GM19328 (cell line): ENCODE measurements around the gene SLC18A2.
"Not testable (repeated sequence)": the region's sequence is repeated elsewhere in the genome, so short reads cannot be mapped to it uniquely, and the experiment has no call there.

Source experiments
- ATAC-seq: cut with Tn5 transposase; IDR thresholded peaks from one replicate; pipeline ENCODE4 v1.9.1; 2021; ENCODE audit warnings: mild to moderate bottlenecking, moderate library complexity; ENCODE audit not compliant: unreplicated experiment

The SLC18A2 gene

DNA sequence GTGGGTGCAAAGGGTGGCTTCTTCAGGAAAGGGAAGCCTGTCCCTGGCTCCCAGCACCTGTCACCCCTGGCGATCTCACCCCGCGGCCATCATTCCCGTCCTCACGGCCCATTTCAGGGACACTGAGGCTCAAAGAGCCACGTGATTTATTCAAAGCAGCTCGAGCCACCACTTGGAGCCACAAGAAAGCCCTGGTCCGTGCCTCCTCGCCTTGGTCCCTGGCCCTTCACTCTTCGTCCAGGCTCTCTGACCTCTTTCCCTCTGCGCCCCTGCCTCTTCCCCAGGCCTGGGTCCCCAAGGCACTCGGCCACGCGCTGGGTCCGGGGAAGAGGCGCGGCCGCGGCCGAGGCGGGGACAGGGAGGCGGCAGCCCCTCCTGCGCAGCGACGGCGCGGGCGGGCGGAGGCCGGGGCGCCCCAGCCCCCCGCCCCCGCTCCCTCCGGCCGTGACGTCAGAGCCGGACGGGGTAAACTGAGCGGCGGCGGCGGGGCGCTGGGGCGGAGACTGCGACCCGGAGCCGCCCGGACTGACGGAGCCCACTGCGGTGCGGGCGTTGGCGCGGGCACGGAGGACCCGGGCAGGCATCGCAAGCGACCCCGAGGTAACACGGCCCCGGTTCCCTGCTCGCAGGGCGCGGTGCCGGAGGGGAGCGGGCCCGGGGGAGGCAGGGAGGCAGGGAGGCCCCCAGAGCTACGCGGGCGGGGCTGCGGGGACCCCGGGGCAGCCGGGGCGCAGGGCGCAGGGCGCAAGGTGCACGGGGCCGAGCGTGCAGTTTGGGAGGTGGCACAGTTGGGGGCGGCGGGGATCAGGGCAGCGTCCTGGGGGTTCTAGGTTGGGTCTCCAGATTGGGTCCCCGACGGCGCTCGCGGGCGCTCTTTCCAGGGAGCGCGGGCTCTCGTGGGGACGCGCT is at the start of gene SLC18A2:
Gene SLC18A2 (plus strand): TSS at position 494 of the 909 bp plus-strand sequence. CDS start 580 bp downstream, outside the sequence.
- no peak for ATAC-seq

DNA sequence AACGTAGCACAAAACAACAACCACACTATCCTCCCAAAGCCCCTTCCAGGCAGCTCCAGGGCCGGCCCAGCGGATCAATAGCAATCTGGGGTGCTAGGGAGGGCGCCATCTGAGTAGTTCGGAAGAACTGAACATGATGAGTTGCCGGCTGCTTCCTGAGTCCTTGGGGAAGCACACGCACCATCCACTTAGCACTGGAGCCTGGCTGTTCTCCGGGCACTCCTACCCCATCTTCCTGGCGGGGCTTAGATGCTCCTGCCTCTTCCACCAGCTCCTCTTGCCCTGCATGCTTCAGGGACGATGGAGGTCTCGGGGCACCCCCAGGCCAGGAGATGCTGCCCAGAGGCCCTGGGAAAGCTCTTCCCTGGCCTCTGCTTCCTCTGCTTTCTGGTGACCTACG is 43.7 kb upstream of the SLC18A2 start, which contains the start of gene KCNK18:
Gene KCNK18 (plus strand): TSS at position 301 of the 400 bp plus-strand sequence. CDS start 0 bp downstream, at position 301.
- no peak for ATAC-seq

DNA sequence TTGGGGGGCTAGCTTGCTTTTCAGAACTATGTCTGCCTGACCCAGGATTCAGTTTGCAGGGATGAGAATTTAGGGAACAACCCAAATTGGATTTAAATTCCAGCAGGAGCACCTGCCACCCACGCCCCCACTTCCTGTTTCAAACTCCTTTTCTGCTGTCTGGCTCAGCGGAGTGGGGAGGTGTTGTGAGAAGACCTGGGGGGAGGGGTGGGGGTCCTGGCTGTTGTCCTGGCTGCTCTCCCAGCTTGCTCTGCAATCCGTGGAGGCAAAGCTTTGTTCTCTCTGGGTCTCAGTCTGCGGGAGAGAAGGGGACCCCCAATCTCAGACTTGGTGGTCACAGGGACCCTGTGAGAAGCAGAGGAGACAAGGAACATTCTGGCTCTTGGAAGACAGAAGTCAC is 42.8 kb upstream of the SLC18A2 start:
- no peak for ATAC-seq

DNA sequence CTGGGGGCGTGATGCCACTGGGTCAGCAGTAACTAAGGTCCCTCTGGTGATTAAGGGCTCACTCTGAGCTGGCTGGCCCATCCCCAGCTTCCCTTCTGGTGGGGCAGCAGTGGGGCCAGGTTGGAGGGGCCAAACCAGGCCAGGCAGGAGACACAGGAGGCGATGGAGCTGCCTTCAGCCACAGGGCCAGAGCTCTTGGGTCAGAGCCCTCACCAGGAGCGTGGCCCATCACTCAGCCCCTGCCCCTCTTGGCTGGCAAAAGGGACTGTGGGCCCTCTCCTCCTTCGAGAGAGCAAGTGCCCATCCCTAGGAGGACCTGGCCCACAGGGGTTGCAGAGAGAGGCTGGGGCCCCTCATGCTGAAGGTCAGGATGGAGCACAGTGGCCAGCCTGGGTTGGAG is 39.1 kb upstream of the SLC18A2 start:
- ATAC-seq: no peak

DNA sequence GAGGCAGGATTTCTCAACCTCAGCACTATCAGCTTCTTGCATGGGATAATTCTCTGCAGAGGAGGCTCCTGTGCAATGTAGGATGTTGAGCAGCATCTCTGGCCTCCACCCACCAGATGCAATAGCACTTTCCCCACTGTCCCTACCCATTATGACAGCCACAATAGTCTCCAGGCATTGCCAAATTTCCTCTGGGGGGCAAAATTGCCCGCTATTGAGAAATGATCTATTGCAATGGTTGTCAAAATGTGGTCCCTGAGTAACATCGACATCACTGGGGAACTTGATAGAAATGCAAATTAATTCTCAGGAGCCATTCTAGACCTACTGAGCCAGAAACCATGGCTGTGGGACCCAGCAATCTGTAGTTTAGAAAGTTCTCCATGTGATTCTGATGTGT is 36.6 kb upstream of the SLC18A2 start:
- no peak for ATAC-seq

DNA sequence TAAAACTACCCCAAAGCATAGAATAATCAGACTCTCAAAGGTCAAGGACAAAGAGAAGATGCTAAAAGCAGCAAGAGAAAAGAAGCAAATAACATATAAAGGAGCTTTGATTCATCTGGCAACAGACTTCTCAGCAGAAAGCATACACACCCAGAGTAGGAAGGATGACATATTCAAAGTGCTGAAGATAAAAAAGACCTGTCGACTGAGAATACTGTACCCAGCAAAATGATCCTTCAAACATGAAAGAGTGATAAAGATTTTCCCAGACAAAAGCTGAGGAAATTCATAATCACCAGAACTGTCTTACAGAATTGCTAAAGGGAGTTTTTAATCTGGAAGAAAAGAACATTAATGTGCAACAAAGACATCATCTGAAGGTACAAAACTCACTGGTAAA is 28.7 kb upstream of the SLC18A2 start:
- no peak for ATAC-seq

DNA sequence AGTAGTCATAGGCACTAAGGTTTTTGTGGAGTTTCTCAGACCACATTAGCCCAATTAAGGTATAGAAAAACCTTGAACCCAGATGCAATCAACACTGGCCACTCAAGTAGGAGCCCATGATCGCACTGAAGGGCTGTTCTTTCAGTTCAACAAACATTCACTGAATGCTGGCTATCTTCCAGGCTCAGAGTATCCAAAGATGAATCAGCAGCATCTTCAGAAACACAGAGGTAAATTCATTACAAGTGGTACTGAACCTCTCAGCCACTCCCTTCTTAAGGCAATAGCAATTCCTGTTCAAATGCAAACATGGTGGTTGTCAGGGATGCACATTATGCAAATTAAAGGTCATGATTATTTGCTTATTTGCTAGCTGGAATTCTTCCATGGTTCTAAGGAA is 26.5 kb upstream of the SLC18A2 start:
- no peak for ATAC-seq

DNA sequence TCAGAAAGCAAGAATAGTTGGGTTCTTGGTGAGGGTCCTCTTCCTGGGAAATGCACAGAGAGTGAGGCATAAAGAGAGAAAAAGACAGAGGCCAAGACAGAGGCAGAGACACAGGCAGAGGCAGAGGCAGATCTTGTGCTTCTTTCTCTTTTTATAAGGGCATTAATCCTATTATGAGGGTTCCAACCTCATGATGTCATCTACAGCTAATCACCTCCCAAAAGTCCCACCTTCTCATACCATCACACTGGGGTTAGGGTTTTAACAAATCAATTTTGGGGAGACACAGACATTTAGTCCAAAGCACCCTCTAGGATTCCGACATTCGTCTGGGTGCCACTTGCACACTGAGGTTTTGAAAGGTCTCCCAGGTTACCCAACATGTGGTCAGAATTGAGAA is 25.8 kb upstream of the SLC18A2 start:
- no peak for ATAC-seq

DNA sequence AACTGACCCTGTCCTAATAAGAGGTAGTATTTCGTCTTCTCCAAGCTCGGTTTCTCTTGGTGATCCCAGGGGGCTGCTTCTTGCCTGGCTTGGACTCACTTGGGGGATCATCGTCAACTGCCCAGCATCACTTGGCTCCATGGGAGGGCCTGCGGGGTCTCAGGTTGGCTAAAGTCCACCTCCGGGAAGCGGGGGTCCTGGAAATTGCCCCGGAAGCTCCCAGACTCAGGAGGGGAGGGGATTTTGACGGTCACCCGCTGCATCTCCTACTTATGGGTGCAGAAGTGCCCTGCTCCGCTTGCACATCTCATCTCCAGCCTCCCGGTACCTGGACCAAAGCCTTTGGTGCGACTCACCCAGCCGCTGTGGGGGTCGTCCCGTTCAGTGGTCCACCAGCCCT is 24.9 kb upstream of the SLC18A2 start:
- ATAC-seq: no peak

DNA sequence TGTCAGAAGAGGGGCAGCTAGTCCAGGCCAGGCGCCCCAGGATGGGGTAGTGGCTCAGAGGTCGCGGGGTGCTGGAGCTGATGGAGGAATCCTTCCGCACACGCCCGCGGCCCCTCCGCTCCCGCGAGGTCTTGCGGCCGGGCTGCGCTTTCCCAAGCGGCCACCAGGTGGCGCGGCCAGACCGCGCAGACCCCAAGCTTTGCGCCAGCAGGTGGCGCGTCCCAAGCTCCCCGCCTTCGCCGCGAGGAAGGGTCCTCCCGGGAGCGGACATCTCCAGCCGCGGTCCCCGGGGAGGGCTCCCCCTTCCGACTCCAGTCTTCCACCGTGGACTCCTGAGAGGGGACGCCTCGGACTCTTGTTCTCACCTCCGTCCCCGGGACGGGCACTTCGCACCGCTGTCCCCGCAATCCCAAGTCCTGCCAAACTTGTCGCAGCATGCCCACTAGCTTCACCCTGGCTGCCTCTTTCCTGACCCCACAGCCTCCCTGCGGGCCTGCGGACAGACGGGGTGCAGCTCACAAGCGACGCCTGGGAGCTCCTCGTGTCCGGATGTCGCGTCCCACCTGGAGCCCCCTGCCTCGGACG is 24.2 kb upstream of the SLC18A2 start:
- ATAC-seq: peak; percentile 81

DNA sequence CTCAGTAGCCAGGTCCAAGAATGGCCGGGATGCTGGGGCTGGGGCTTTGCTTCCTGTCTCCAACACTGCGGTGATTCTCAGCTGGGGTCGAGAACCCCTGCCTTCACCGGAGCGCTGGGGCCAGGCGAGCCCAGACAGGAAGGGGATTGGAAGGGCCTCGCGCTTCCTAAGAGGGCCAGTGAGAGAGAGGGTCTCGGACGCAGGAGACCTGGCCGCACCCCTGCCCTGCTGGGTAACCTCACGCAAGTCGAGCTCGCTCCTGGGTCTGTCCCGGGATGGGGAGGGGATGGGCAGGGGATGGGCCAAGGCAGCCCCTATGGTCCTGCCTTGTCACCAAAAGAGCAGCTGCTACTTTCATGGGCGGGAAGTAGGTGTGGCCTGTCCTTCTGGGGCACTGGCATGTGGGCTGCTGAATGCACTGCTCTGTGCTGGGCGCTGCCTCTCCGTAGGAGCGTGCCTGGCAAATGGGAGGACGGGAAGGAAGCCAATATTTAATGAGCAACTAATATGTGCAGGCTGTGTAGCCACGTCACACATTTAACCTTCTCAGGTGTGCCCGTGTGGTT is 23.6 kb upstream of the SLC18A2 start:
- no peak for ATAC-seq

DNA sequence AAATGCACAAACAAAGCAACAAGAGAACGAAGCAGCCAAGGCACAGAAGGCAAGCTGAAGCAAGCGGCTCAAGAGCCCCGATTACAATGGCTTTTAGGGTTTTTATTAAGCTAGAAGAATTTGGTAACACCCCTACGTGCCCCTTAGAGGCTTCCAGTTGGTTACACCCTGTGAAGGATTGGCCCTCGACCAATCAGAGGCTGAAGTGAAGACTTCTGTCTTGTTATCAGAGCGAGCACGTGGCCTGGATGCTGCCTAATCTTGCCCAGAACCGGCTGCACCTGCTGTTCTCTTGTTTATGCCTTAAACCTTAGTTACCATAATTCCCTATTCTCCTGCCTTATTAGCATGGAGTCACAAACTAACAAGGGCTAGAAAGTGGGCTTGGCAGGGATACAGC is 22.3 kb upstream of the SLC18A2 start:
- no peak for ATAC-seq

DNA sequence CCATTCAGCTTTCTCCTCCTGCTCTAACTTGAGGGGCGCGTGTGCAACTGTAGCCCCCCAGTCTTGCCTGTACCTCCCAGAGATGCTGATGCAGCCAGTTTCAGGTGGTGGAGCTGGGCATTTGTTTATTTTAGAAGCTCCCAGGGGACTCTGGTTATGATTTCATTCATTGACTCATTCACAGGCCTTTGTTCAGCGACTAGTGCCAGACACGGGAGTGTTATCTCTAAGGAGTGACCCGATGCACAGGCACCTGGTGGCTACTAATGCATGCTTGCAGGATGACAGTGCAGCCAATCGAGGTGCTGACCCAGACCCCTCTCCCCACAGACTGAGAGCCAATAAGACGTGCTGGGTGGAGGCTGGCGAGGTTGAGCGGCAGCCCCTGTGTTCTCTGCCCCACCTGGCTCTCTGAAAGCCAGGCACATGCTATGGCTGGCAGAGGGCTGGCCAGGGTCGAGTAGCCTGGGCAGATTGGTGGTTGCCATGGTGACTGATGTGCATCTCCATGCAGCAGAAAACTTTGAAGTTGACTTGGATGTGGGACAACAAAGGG is 19.7 kb upstream of the SLC18A2 start:
- ATAC-seq: no peak

DNA sequence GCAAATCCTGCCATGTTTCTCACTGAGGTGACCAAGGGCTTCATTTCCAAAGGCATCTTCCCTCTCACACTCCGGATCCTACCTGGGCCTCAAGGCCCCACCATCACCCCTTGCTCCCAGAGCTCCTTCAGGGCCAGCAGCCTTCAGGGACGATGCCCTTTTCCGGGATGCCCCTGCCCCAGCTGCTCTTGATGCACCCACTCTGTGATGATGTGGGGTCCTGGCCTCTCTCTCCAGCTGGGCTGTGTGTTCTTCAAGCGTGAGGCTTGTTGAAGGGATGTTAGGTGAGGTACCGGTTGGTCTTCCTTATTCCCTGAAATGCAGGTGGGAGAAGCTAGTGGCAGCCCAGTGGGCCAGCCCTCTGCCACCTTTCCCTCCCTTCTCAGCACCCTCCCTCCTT is 18.4 kb upstream of the SLC18A2 start:
- ATAC-seq: no peak

DNA sequence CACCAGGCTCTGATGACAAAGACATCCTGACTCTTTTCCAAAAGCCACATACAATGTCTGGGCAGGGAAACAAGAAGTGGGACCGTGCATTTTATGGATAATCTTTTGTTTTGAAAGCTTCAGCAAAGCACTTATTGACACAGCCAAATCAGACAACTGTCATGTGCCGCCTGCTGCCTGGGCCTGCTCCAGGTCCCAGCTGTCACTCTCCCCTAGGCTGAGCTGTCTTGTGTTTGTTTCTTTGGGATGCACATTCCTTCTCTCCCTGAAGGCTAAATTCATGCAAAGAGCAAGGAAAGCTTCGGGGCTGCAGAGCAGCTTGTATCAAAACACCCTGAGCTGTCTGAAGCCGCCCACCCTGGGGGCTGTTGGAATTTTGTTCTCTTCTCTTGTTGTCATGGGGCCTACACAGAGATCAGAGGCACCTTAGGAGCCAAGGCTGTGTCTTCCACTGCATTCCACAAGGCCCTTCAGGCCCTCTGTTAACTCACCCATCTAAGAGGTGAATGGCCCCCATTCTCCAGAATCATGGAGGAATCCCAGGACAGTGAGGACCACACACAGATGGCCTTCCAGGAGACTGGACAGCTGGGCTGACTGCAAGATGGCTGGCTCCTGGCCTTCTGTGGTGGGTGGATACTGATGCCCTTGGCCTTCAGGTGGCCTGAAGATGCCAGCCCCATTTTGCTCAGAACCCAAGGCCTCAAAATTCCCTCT is 17.8 kb upstream of the SLC18A2 start:
- no peak for ATAC-seq

DNA sequence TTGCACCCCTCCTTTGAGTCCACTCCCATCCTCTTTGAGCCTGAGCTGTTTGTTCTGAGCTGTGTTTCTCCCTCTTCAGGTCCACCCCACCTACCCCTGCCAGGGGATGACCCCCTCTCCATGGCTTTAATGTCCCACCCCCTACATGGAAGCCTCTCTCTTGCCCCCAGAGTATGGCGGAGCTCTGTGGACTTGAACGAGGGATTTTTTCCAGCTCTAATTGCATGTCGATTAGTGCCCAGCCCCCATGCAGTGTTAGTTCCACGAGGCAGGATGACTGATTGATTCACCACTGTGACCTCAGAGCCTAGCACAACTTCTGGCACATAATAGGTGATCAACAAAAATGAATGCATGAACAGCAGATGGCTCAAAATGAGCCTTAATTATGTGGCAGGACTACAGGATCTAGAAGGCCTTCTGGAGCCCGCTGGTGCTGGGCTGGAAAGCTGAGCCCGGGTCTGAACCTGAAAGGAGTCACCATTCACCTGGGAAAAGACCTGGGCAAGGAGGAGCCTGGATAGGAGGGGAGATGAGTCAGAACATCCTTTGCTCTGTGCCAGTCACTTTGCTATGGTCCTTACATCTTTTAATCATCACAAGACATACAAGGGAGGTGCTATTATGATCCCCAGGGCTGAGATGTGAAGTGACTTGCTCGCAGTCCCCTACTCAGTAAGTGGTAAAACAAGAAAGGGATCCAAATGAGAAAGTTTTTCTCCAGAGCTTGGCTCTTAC is 17.1 kb upstream of the SLC18A2 start:
- no peak for ATAC-seq

DNA sequence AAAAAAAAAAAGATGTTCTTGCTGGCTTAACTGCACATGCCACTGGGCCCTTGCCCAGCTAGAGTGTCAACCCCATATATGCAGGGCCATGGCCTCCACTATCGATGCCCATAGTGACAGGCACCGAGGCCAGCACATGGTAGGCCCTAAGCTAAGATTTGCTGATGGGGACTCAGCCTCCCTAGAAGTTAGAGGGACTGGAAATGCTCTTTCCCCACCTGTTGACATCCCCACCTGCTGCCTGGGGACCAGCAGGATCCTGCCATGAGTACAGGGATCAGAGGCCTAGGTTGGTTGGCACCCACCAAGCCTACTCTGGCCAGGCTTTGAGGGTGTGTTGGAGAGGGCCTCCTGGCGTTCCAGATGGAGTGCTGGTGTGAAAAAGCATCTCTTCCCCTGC is 16.0 kb upstream of the SLC18A2 start:
- ATAC-seq: no peak

DNA sequence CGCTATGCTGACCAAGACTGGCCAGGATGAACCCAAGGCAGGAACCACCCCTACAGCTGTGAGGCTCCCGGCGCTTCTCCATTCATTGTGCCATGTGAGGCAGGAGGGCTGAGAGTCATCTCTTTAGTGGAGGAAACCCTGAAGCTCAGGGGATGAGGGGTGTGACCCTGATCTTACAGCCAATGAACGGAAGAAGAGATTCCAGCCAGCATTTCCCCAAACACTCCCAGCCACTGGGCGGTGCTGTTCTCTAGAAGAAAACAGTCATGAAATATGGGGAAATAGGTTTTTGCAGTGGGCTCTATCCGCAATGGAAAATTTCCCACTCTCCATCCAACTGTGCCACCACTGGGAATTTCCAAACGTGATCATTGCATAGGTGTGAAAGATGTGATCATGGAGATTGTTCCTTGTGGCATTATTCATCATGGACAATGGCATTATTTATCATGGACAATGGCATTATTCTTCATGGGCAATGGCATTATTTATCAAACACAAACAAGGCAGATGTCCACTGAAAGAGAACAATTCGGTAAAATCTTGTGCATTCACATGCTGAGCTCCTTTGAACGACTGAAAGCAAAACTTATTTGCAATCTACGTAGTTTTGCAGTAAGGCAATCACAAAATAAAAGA is 14.0 kb upstream of the SLC18A2 start:
- no peak for ATAC-seq

DNA sequence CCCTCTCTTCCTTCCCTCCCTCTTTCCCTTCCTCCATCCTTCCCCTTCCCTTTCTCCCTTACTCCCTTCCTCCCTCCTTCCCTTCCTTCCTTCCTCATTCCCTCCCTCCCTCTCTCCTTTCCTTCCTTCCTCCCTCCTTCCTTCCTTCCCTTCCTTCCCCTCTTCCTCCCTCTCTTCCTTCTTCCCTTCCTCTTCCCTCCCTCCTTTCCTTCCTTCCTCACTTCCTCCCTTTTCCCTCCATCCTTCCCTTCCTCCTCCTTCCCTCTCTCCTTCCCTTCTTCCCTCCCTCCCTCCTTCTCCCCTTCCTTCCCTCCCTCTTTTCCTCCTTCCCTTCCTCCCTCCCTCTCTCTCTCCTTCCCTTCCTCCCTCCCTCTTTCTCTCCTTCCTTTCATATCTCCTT is 12.7 kb upstream of the SLC18A2 start:
- ATAC-seq: no peak

DNA sequence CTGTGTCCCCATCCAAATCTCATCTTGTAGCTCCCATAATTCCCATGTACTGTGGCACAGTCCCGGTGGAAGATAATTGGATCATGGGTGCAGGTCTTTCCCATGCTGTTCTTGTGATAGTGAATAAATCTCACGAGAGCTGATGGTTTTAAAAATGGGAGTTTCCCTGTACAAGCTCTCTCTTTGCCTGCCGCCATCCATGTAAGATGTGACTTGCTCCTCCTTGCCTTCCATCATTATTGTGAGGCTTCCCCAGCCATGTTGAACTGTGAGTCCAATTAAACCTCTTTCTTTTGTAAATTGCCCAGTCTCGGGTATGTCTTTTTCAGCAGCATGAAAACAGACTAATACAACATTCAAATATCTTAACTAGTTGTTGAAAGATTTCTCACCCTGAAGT is 10.8 kb upstream of the SLC18A2 start:
- ATAC-seq: not testable (repeated sequence)
